Gastrocnemius medialis (tissue), 4 donors: ENCODE measurements around the gene LY6G6C.

Source experiments
- CTCF ChIP-seq, 5 experiments: fragments of 450-650 bp in 3 of 5; fragments of 200-600 bp in 2 of 5; sonication (generic) in 2 of 5; IDR thresholded peaks in 4 of 5; conservative IDR thresholded peaks in 1 of 5; 1 replicate in 4 of 5; 2 replicates in 1 of 5; pipeline ENCODE4 v1.5.1; 2016 to 2019; ENCODE audit warnings: antibody characterized with exemption in 5 of 5, mild to moderate bottlenecking in 3 of 5, moderate library complexity in 3 of 5
- POLR2A ChIP-seq, 2 donors: fragments of 450-650 bp; IDR thresholded peaks; one replicate each; pipeline ENCODE4 v1.6.1; 2017; ENCODE audit warnings: antibody characterized with exemption in 2 of 2, mild to moderate bottlenecking in 2 of 2, moderate library complexity in 2 of 2

GRCh38 chr6:31691078-31691463 is 30.5 kb downstream of the LY6G6C start:
- no peak for TF ChIP-seq POLR2A (IDR thresholded peaks at IDR 0.05)
- TF ChIP-seq CTCF (IDR thresholded peaks at IDR 0.05 in 4 of 5, conservative IDR thresholded peaks at IDR 0.05 in 1 of 5), result no peak
